Measurements from ENCODE around the gene COQ10A. TPM values are rescaled to one million over a fixed set of nuclear protein-coding genes. Genes with fewer than 3 reads are reported as not detected.

Gene COQ10A
- total RNA-seq, 1 experiment from 2014 or later, result 18.4 TPM

GRCh38 chr12:56300644-56301464 is 34.1 kb downstream of the COQ10A start:
- no peaks in the 10 kb centered on the region for H3K36me3 ChIP-seq (ENCODE audit: control insufficient read depth, insufficient read depth, low read length)
- POLR2A ChIA-PET, result interaction anchor here (0.5 to 0.8 kb wide), 3 partner anchors 9 to 176 kb away, joined by 3 read pairs; no protein-coding TSS in a partner anchor
- no peaks in the 10 kb centered on the region for H3K9me3 ChIP-seq
- Mint-ChIP-seq H3K4me1 (ENCODE audit: low read depth, unreplicated experiment) (peaks cover 17% of the 10 kb centered on the region), H3K27me3 (ENCODE audit: insufficient read depth, unreplicated experiment) (no peaks in the 10 kb centered on the region), H3K36me3 (ENCODE audit: insufficient read depth, unreplicated experiment) (peaks cover 63% of the 10 kb centered on the region), H3K4me3 (ENCODE audit: unreplicated experiment) (peak overlapping the region; percentile 94), H3K27ac (ENCODE audit: unreplicated experiment) (peak overlapping the region; percentile 95), H3K9me3 (ENCODE audit: unreplicated experiment) (no peaks in the 10 kb centered on the region)
- H3K4me1 ChIP-seq, result peaks cover 10% of the 10 kb centered on the region
- CTCF ChIA-PET, result interaction anchor here (0.6 to 1.0 kb wide), 4 partner anchors 79 to 256 kb away, joined by 4 to 8 read pairs (median 4); partner anchors contain the start of genes RNF41 and ZC3H10
- BruUV-seq (replicated peaks), result TSS peak; percentile 96
- peak overlapping the region; percentile 39 for H3K4me3 ChIP-seq (ENCODE audit: low read depth, low read length)
- no peak for TF ChIP-seq CTCF (IDR thresholded peaks at IDR 0.05; ENCODE audit: insufficient read depth in 1 of 2, low read depth in 1 of 2, low read length in 1 of 2, severe bottlenecking in 1 of 2, unreplicated experiment in 1 of 2)
- intact Hi-C loops (cut with micrococcal nuclease; ENCODE audit: unreplicated experiment), result loop anchor here (1.0 to 2.0 kb wide), 5 partner anchors 10 to 110 kb away; partner anchors contain the start of genes COQ10A and SLC39A5
- no peak for DNase-seq
- H3K27me3 ChIP-seq (replicated peaks; ENCODE audit: control insufficient read depth, insufficient read depth, low read length), result no peaks in the 10 kb centered on the region

- H3K9me3 ChIP-seq, result no peaks in the 10 kb centered on the region
- H3K4me3 ChIP-seq (ENCODE audit: low read depth, low read length), result no peak overlapping the region
- peaks cover 9% of the 10 kb centered on the region for H3K4me1 Mint-ChIP-seq (ENCODE audit: low read depth, unreplicated experiment)
- no peaks in the 10 kb centered on the region for H3K9me3 Mint-ChIP-seq (ENCODE audit: unreplicated experiment)
- H3K4me3 Mint-ChIP-seq (ENCODE audit: unreplicated experiment), result no peak overlapping the region
- H3K36me3 Mint-ChIP-seq (ENCODE audit: insufficient read depth, unreplicated experiment), result peaks cover 39% of the 10 kb centered on the region
- no peak overlapping the region for H3K27ac Mint-ChIP-seq (ENCODE audit: unreplicated experiment)
- ChIA-PET CTCF (no interaction called here), POLR2A (no interaction called here)
- no peaks in the 10 kb centered on the region for H3K27me3 Mint-ChIP-seq (ENCODE audit: insufficient read depth, unreplicated experiment)
- BruUV-seq (replicated peaks), result no TSS peak
- no peak for TF ChIP-seq CTCF (IDR thresholded peaks at IDR 0.05; ENCODE audit: insufficient read depth in 1 of 2, low read depth in 1 of 2, low read length in 1 of 2, severe bottlenecking in 1 of 2, unreplicated experiment in 1 of 2)
- intact Hi-C loops (cut with micrococcal nuclease; ENCODE audit: unreplicated experiment), result no loop called here
- peaks cover 10% of the 10 kb centered on the region for H3K4me1 ChIP-seq
- H3K36me3 ChIP-seq (ENCODE audit: control insufficient read depth, insufficient read depth, low read length), result no peaks in the 10 kb centered on the region
- DNase-seq, result no peak
- H3K27me3 ChIP-seq (replicated peaks; ENCODE audit: control insufficient read depth, insufficient read depth, low read length), result no peaks in the 10 kb centered on the region
Observed at GRCh38 chr12:56304276-56304675, 37.5 kb downstream of the COQ10A start.

GRCh38 chr12:56304872-56305590 is 38.3 kb downstream of the COQ10A start:
- H3K27me3 Mint-ChIP-seq (ENCODE audit: insufficient read depth, unreplicated experiment), result no peaks in the 10 kb centered on the region
- H3K9me3 Mint-ChIP-seq (ENCODE audit: unreplicated experiment), result no peaks in the 10 kb centered on the region
- ChIA-PET CTCF (no interaction called here), POLR2A (no interaction called here)
- no peak overlapping the region for H3K27ac Mint-ChIP-seq (ENCODE audit: unreplicated experiment)
- H3K36me3 Mint-ChIP-seq (ENCODE audit: insufficient read depth, unreplicated experiment), result peaks cover 36% of the 10 kb centered on the region
- intact Hi-C loops (cut with micrococcal nuclease; ENCODE audit: unreplicated experiment), result no loop called here
- TF ChIP-seq CTCF (IDR thresholded peaks at IDR 0.05; ENCODE audit: insufficient read depth in 1 of 2, low read depth in 1 of 2, low read length in 1 of 2, severe bottlenecking in 1 of 2, unreplicated experiment in 1 of 2), result no peak
- Histone ChIP-seq H3K4me3 (ENCODE audit: low read depth, low read length) (no peak overlapping the region), H3K9me3 (no peaks in the 10 kb centered on the region), H3K4me1 (peaks cover 10% of the 10 kb centered on the region), H3K27me3 (replicated peaks; ENCODE audit: control insufficient read depth, insufficient read depth, low read length) (no peaks in the 10 kb centered on the region), H3K36me3 (ENCODE audit: control insufficient read depth, insufficient read depth, low read length) (no peaks in the 10 kb centered on the region)
- H3K4me3 Mint-ChIP-seq (ENCODE audit: unreplicated experiment), result no peak overlapping the region
- BruUV-seq (replicated peaks), result no TSS peak
- no peak for DNase-seq
- H3K4me1 Mint-ChIP-seq (ENCODE audit: low read depth, unreplicated experiment), result peaks cover 9% of the 10 kb centered on the region
